KOPT-K1 (cell line): ENCODE measurements around the gene CD8A.

ENCODE experiments used
- H3K27ac ChIP-seq: fragments of 200-600 bp; sonication (generic); 2 replicates; pipeline ENCODE4 v1.5.1; 2016; ENCODE audit warnings: antibody characterized with exemption, mild to moderate bottlenecking, low read depth, low read length; ENCODE audit not compliant: poor library complexity, severe bottlenecking
- H3K36me3 ChIP-seq: fragments of 200-600 bp; sonication (generic); 2 replicates; pipeline ENCODE4 v1.5.1; 2017; ENCODE audit warnings: antibody characterized with exemption, mild to moderate bottlenecking, low read length, moderate library complexity; ENCODE audit not compliant: insufficient read depth
- H3K9me3 ChIP-seq: fragments of 200-600 bp; sonication (generic); 2 replicates; pipeline ENCODE4 v1.5.1; 2017; ENCODE audit warnings: antibody characterized with exemption, low read length, mild to moderate bottlenecking; ENCODE audit not compliant: insufficient read depth, poor library complexity, severe bottlenecking

Gene CD8A

GRCh38 chr2:86790134-86790675, 508 bp downstream of the CD8A start:
- peaks cover 16% of the 10 kb centered on the region for H3K36me3 ChIP-seq
- no peaks in the 10 kb centered on the region for H3K9me3 ChIP-seq
- H3K27ac ChIP-seq: peak overlapping the region; percentile 81

- Histone ChIP-seq H3K9me3 (no peaks in the 10 kb centered on the region), H3K27ac (peak overlapping the region; percentile 81), H3K36me3 (peaks cover 16% of the 10 kb centered on the region)
Observed at GRCh38 chr2:86789687-86790133, 1.0 kb downstream of the CD8A start.

DNA sequence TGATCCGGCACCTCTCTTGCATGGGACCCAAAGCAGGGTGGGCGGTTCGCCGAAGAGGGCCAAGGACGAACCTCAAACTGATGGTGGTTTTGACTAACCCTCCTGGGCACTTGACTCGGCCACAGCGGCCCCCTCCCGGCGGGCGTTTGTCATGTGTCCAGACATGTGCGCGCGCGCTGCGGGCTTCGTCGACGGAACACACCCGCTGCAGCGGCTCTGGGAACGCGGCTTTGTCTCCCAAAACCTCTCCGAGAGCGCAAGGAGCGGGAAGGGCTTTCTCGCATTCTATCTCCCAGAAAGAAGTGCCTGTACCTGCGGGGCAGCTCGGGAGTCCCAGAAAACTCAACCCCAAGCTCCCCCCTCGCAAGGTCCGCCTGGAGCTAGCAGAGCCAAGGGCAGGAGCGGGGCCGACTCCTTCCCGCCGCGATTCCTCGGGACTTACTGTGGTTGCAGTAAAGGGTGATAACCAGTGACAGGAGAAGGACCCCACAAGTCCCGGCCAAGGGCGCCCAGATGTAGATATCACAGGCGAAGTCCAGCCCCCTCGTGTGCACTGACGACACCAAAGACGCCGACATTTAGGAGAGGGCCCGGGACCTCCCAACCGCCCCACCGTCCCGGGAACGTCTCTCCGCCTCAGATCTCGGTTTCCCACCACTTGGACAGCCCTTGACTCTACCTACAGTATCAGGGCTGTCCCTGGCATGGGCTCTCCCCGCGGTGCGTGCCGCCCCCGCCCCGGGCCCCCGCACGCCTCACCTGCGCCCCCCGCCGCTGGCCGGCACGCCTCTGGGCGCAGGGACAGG, 1.6 kb downstream of the CD8A start:
- H3K9me3 ChIP-seq: no peaks in the 10 kb centered on the region
- H3K27ac ChIP-seq: no peak overlapping the region
- peaks cover 16% of the 10 kb centered on the region for H3K36me3 ChIP-seq

DNA sequence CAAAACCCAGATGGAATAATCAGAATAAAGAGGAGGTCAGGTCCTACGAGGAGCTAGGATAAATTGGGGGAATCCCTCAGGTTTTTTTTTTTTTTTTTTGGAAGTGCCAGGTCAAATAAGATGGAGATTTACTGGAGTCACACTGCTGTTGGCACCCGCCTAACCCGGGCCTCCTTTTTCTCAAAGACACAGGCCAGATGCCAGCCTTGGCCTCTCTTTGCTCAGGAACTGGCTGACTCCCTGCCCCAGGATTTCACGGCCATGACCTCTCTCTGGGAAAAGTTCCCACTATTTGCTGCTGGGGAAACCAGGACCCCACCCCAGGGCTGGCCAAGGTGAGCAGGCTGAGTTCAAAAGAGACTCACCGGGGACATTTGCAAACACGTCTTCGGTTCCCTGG, 2.5 kb downstream of the CD8A start:
- H3K9me3 ChIP-seq: no peaks in the 10 kb centered on the region
- H3K36me3 ChIP-seq: peaks cover 16% of the 10 kb centered on the region
- H3K27ac ChIP-seq: no peak overlapping the region

DNA sequence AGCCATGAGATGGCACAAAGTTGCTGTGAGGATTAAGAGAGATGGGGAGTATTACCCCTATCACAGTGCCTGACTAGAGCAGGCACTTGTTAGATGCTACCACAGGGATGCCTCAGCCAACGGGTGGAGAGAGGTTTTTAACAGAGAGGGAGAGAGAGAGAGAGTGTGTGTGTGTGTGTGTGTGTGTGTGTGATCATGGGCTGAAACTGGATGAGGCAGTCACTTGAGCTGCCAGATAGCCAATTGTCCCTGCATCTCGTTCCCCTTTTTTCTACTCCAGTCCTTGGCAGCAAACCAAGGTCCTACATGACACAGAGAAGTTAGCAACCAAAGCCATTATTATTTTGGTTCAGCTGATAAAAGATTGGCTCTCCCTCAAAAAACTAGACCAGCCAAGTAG, 3.0 kb downstream of the CD8A start:
- Histone ChIP-seq H3K36me3 (peaks cover 16% of the 10 kb centered on the region), H3K27ac (no peak overlapping the region), H3K9me3 (no peaks in the 10 kb centered on the region)

GRCh38 chr2:86786001-86786536, 4.6 kb downstream of the CD8A start:
- Histone ChIP-seq H3K9me3 (no peaks in the 10 kb centered on the region), H3K36me3 (peaks cover 16% of the 10 kb centered on the region), H3K27ac (peak overlapping the region; percentile 52)

DNA sequence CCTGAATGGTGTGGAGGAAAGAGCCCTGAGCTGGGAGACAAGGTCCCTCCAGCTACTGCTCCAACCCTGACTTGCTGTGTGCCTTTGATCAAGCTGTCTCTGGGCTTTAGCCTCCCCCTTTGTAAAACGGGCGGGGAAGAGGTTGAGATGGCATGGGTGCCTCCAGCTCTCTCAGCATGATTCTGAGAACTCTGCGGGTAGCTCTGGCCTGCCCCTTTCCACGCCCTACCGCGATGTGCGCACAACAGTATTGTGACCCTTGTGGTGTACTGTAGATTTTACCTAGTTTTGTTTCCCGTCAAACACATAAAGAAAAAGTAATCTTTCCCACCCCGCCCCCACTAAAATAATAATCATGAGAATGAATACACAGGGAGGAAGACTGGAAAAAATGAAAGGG, 5.3 kb downstream of the CD8A start:
- no peaks in the 10 kb centered on the region for H3K9me3 ChIP-seq
- peaks cover 16% of the 10 kb centered on the region for H3K36me3 ChIP-seq
- H3K27ac ChIP-seq: peak overlapping the region; percentile 52

GRCh38 chr2:86783615-86784339, 6.9 kb downstream of the CD8A start:
- Histone ChIP-seq H3K9me3 (no peaks in the 10 kb centered on the region), H3K27ac (no peak overlapping the region), H3K36me3 (peaks cover 16% of the 10 kb centered on the region)

GRCh38 chr2:86782748-86783147, 8.0 kb downstream of the CD8A start:
- Histone ChIP-seq H3K9me3 (no peaks in the 10 kb centered on the region), H3K36me3 (peaks cover 6% of the 10 kb centered on the region), H3K27ac (no peak overlapping the region)

DNA sequence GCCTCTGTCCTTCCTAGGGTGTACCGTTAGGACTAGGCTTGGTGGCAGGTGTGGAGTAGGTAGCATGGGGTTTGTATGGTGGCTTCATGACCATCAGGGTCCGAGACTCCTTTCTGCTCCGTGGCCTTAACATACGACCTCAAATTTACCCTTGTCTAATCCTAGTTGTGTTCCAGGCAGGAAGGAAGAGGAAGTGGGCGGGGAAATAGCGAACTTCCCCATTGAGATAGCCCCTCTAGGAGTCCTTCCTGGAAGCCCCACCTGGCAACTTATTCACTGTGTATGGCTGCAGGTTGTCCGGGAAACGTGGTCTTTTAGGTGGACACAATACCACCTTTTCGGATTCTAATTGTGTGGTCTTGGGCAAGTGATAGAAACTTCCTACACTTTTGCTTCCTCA, 9.3 kb downstream of the CD8A start:
- H3K36me3 ChIP-seq: peaks cover 11% of the 10 kb centered on the region
- no peaks in the 10 kb centered on the region for H3K9me3 ChIP-seq
- no peak overlapping the region for H3K27ac ChIP-seq

GRCh38 chr2:86779971-86780370, 10.7 kb downstream of the CD8A start:
- H3K36me3 ChIP-seq: peaks cover 25% of the 10 kb centered on the region
- H3K9me3 ChIP-seq: no peaks in the 10 kb centered on the region
- no peak overlapping the region for H3K27ac ChIP-seq

DNA sequence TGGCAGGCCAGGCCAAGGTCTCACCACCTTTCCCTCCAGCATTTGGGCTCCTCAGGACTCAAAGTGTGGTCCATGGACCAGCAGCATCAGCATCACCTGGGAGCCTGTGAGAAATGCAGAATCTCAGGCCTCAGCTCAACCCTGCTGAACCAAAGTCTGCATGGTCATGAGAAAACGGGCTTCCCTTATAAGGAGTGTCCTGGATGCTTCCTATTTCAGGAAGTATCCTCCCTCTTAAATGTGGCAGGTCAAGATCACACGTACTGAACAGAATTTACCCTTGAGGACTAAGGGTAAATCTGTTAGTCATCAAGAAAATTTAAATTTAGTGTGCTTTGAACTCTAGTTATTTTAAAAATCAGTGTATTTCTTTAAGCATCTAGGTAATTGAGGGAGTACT, 11.8 kb downstream of the CD8A start:
- Histone ChIP-seq H3K27ac (no peak overlapping the region), H3K36me3 (peaks cover 35% of the 10 kb centered on the region), H3K9me3 (no peaks in the 10 kb centered on the region)

GRCh38 chr2:86776532-86776931, 14.2 kb downstream of the CD8A start:
- Histone ChIP-seq H3K36me3 (peaks cover 59% of the 10 kb centered on the region), H3K9me3 (no peaks in the 10 kb centered on the region), H3K27ac (no peak overlapping the region)

DNA sequence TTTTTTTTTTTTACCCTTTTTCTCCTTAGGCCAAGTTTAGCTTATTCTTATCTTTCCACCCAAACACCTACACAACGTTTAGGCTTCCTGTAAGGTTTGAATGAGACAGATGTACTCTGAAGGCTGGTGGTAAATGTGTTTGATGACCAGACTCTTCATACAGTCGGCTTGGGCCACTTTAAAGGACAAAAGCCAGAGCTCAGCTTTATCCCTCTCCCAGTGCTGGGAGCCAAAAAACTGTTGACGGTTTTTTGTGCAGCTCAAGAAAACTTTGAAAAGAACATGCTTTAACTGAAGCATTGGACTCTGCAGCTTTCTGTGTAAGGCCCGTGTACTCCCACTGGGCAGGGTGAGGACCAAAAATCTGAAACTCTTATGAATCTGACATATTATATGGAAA, 15.4 kb downstream of the CD8A start:
- peaks cover 71% of the 10 kb centered on the region for H3K36me3 ChIP-seq
- no peak overlapping the region for H3K27ac ChIP-seq
- H3K9me3 ChIP-seq: no peaks in the 10 kb centered on the region

GRCh38 chr2:86774862-86775261, 15.9 kb downstream of the CD8A start:
- Histone ChIP-seq H3K36me3 (peaks cover 76% of the 10 kb centered on the region), H3K27ac (no peak overlapping the region), H3K9me3 (no peaks in the 10 kb centered on the region)
